WERI-Rb-1 (cell line): ENCODE measurements around the gene SLC39A8.

Source experiments
- DNase-seq: peaks from one replicate; pipeline ENCODE4 v3.0.0-alpha.2; 2020
- H3K27ac ChIP-seq: fragments of 250-450 bp; sonication (Bioruptor Pico); 2 replicates; pipeline ENCODE4 v1.5.1; 2020; ENCODE audit warnings: mild to moderate bottlenecking, moderate library complexity
- H3K27me3 ChIP-seq: fragments of 250-450 bp; sonication (Bioruptor Pico); 2 replicates; pipeline ENCODE4 v1.5.1; 2021; ENCODE audit warnings: mild to moderate bottlenecking, low read depth, moderate library complexity; ENCODE audit not compliant: insufficient read depth, severe bottlenecking
- H3K36me3 ChIP-seq: fragments of 250-450 bp; sonication (Bioruptor Pico); 2 replicates; pipeline ENCODE4 v1.5.1; 2020; ENCODE audit warnings: mild to moderate bottlenecking, moderate library complexity
- H3K4me3 ChIP-seq: 2 replicates; pipeline ENCODE4 v1.5.1; 2011; ENCODE audit warnings: low read depth, mild to moderate bottlenecking, control low read depth, low read length
- H3K9me3 ChIP-seq: fragments of 250-450 bp; sonication (Bioruptor Pico); 2 replicates; pipeline ENCODE4 v1.5.1; 2021; ENCODE audit warnings: mild to moderate bottlenecking, moderate library complexity; ENCODE audit not compliant: severe bottlenecking
- CTCF ChIP-seq: IDR thresholded peaks from 2 replicates; pipeline ENCODE4 v1.5.1; 2011; ENCODE audit warnings: low read depth, mild to moderate bottlenecking, control low read depth, inconsistent platforms, low read length

Gene SLC39A8

GRCh38 chr4:102343964-102344519 lies 1.2 kb downstream of the SLC39A8 start:
- H3K36me3 ChIP-seq = peaks cover 4% of the 10 kb centered on the region
- no peaks in the 10 kb centered on the region for H3K9me3 ChIP-seq
- no peaks in the 10 kb centered on the region for H3K27me3 ChIP-seq
- DNase-seq = no peak
- no peak for TF ChIP-seq CTCF
- peak overlapping the region; percentile 90 for H3K4me3 ChIP-seq
- H3K27ac ChIP-seq = peak overlapping the region; percentile 83

GRCh38 chr4:102342404-102343074 lies 2.7 kb downstream of the SLC39A8 start:
- Histone ChIP-seq H3K27ac (no peak overlapping the region), H3K9me3 (no peaks in the 10 kb centered on the region), H3K36me3 (peaks cover 9% of the 10 kb centered on the region), H3K27me3 (no peaks in the 10 kb centered on the region), H3K4me3 (no peak overlapping the region)
- DNase-seq = no peak
- TF ChIP-seq CTCF = no peak

- Histone ChIP-seq H3K27me3 (no peaks in the 10 kb centered on the region), H3K36me3 (peaks cover 9% of the 10 kb centered on the region), H3K4me3 (no peak overlapping the region), H3K27ac (no peak overlapping the region), H3K9me3 (no peaks in the 10 kb centered on the region)
- no peak for TF ChIP-seq CTCF
- DNase-seq = no peak
Measured at GRCh38 chr4:102341201-102341600, 4.1 kb downstream of the SLC39A8 start.

- Histone ChIP-seq H3K9me3 (no peaks in the 10 kb centered on the region), H3K4me3 (no peak overlapping the region), H3K36me3 (peaks cover 6% of the 10 kb centered on the region), H3K27ac (no peak overlapping the region), H3K27me3 (no peaks in the 10 kb centered on the region)
- DNase-seq = no peak
- TF ChIP-seq CTCF = no peak
Measured at GRCh38 chr4:102339018-102339417, 6.3 kb downstream of the SLC39A8 start.

GRCh38 chr4:102338405-102338804 lies 6.9 kb downstream of the SLC39A8 start:
- H3K36me3 ChIP-seq = peaks cover 6% of the 10 kb centered on the region
- no peak overlapping the region for H3K4me3 ChIP-seq
- H3K27me3 ChIP-seq = no peaks in the 10 kb centered on the region
- no peak for TF ChIP-seq CTCF
- DNase-seq = no peak
- no peaks in the 10 kb centered on the region for H3K9me3 ChIP-seq
- H3K27ac ChIP-seq = no peak overlapping the region

- no peak overlapping the region for H3K4me3 ChIP-seq
- H3K36me3 ChIP-seq = peaks cover 9% of the 10 kb centered on the region
- no peak for DNase-seq
- no peaks in the 10 kb centered on the region for H3K9me3 ChIP-seq
- TF ChIP-seq CTCF = no peak
- H3K27ac ChIP-seq = no peak overlapping the region
- H3K27me3 ChIP-seq = no peaks in the 10 kb centered on the region
Measured at GRCh38 chr4:102335616-102336015, 9.7 kb downstream of the SLC39A8 start.
